ENCODE data around the gene SRP9.
"Not testable (repeated sequence)": the region's sequence is repeated elsewhere in the genome, so short reads cannot be mapped to it uniquely, and the experiment has no call there.

SRP9 gene

DNA sequence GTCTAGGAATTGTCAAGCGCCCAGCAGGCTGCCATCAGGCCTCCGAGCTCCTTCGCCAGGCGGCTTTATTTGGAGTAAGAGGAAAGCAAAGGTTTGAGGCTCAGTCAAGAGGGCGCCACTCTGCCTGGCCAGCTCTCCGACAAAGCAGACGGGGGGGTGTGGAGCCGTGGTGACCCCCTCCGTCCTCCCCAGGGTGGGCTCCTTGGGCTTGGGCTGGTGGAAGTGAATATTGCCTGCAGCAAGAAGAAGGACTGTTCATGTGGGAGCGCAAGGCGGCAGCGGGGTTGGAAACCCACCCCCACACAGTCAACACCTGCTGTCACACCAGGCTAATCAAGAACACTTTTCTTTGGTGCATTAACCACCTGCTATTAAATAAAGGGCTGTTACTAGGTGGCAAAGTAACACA is 46.9 kb downstream of the SRP9 start:
- no peak for TF ChIP-seq POLR2A (IDR thresholded peaks at IDR 0.05; ENCODE audit: low read depth, low read length)
- TF ChIP-seq TAF1 (IDR thresholded peaks at IDR 0.05; ENCODE audit: low read depth, low read length): no peak
- TF ChIP-seq PAX5 (IDR thresholded peaks at IDR 0.05; ENCODE audit: insufficient read depth, low read length, severe bottlenecking): no peak
- TF ChIP-seq POU2F2 (IDR thresholded peaks at IDR 0.05; ENCODE audit: low read depth, low read length): no peak
- TF ChIP-seq POLR2AphosphoS5 (IDR thresholded peaks at IDR 0.05; ENCODE audit: low read depth, low read length): no peak
- no peak for TF ChIP-seq SPI1 (IDR thresholded peaks at IDR 0.05; ENCODE audit: low read depth, low read length)
- no peak for DNase-seq (ENCODE audit: insufficient read length, low spot score)
- no peak for FAIRE-seq

- no peak for TF ChIP-seq POLR2A (IDR thresholded peaks at IDR 0.05; ENCODE audit: low read depth, low read length)
- no peak for TF ChIP-seq TAF1 (IDR thresholded peaks at IDR 0.05; ENCODE audit: low read depth, low read length)
- no peak for TF ChIP-seq POLR2AphosphoS5 (IDR thresholded peaks at IDR 0.05; ENCODE audit: low read depth, low read length)
- TF ChIP-seq PAX5 (IDR thresholded peaks at IDR 0.05; ENCODE audit: insufficient read depth, low read length, severe bottlenecking): no peak
- TF ChIP-seq SPI1 (IDR thresholded peaks at IDR 0.05; ENCODE audit: low read depth, low read length): no peak
- TF ChIP-seq POU2F2 (IDR thresholded peaks at IDR 0.05; ENCODE audit: low read depth, low read length): no peak
- FAIRE-seq (no peak), DNase-seq (ENCODE audit: insufficient read length, low spot score) (no peak)
These were observed 47.5 kb downstream of the SRP9 start for GRCh38 chr1:225825078-225825477.

GRCh38 chr1:225825607-225826007 is 48.0 kb downstream of the SRP9 start:
- no peak for DNase-seq (ENCODE audit: insufficient read length, low spot score)
- FAIRE-seq: no peak
- no peak for TF ChIP-seq POLR2A (IDR thresholded peaks at IDR 0.05; ENCODE audit: low read depth, low read length)
- TF ChIP-seq SPI1 (IDR thresholded peaks at IDR 0.05; ENCODE audit: low read depth, low read length): no peak
- TF ChIP-seq POLR2AphosphoS5 (IDR thresholded peaks at IDR 0.05; ENCODE audit: low read depth, low read length): no peak
- TF ChIP-seq POU2F2 (IDR thresholded peaks at IDR 0.05; ENCODE audit: low read depth, low read length): no peak
- no peak for TF ChIP-seq PAX5 (IDR thresholded peaks at IDR 0.05; ENCODE audit: insufficient read depth, low read length, severe bottlenecking)
- TF ChIP-seq TAF1 (IDR thresholded peaks at IDR 0.05; ENCODE audit: low read depth, low read length): no peak

DNA sequence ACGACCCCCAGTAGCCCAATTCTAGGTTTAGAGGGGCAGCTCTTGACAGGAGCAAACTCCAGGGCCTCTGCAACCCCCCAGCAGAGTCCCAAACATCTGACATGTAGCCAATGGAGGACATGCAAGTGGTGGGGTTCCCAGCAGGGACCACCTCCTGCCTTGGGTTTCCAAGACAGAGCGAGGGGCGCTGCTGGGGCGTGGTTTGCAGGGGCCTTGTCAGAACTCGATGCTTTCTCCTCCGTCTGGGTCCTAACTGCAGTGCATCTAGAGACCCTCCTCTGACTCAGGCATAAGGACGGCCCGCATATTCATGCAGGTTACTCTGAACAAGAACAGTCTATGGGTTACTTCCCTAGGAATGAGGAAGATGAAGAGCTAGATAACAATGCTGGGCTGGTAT is 49.5 kb downstream of the SRP9 start:
- FAIRE-seq: no peak
- TF ChIP-seq POLR2AphosphoS5 (IDR thresholded peaks at IDR 0.05; ENCODE audit: low read depth, low read length): no peak
- no peak for TF ChIP-seq TAF1 (IDR thresholded peaks at IDR 0.05; ENCODE audit: low read depth, low read length)
- no peak for TF ChIP-seq SPI1 (IDR thresholded peaks at IDR 0.05; ENCODE audit: low read depth, low read length)
- no peak for TF ChIP-seq PAX5 (IDR thresholded peaks at IDR 0.05; ENCODE audit: insufficient read depth, low read length, severe bottlenecking)
- no peak for TF ChIP-seq POU2F2 (IDR thresholded peaks at IDR 0.05; ENCODE audit: low read depth, low read length)
- TF ChIP-seq POLR2A (IDR thresholded peaks at IDR 0.05; ENCODE audit: low read depth, low read length): no peak

DNA sequence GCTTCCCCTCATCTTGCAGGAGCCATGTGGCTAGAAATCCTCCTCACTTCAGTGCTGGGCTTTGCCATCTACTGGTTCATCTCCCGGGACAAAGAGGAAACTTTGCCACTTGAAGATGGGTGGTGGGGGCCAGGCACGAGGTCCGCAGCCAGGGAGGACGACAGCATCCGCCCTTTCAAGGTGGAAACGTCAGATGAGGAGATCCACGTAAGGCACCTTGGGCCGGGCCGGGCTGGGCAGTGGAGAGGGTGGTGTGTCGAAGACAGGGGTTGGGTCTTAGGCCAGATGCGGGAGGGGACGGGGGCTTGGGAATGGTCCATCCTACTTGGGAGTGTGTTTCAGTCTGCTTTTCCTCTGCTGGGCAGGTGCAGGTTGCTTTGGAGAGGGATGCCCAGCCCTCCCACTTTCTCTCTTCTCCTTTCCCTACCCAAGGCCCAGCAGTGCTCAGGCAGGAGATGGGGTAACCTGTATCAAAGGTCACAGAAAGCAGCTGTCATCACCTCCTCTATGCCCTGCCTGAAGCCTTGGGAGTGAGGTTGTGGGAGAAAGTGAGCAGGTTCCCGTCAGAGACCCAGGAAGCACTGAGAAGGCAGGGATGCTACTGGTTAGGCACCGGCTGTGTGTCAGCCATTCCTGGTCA is 51.2 kb downstream of the SRP9 start:
- FAIRE-seq (no peak), DNase-seq (ENCODE audit: insufficient read length, low spot score) (no peak)
- TF ChIP-seq POU2F2 (IDR thresholded peaks at IDR 0.05; ENCODE audit: low read depth, low read length) (no peak), POLR2AphosphoS5 (IDR thresholded peaks at IDR 0.05; ENCODE audit: low read depth, low read length) (no peak), TAF1 (IDR thresholded peaks at IDR 0.05; ENCODE audit: low read depth, low read length) (no peak), PAX5 (IDR thresholded peaks at IDR 0.05; ENCODE audit: insufficient read depth, low read length, severe bottlenecking) (no peak), SPI1 (IDR thresholded peaks at IDR 0.05; ENCODE audit: low read depth, low read length) (no peak), POLR2A (IDR thresholded peaks at IDR 0.05; ENCODE audit: low read depth, low read length) (no peak)

More for the DNA sequence above, 49.5 kb downstream of the SRP9 start:
- no peak for DNase-seq (ENCODE audit: insufficient read length, low spot score)

DNA sequence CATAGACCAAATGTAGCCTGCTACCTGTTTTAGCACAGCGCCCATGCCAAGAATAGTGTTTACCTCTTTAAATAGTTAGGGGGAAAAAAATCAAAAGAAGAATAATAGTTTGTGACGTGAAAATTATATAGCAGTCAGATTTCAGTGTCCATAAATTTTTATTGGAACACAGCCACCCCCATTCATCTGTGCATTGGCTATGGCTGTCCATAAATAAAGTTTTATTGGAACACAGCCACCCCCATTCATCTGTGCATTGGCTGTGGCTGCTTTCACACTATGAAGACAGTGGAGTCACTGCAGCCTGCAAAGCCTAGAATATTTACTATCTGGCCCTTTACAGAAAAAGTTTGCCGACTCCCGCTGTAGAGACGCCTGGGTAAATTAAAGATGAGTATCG is 53.2 kb downstream of the SRP9 start:
- no peak for TF ChIP-seq TAF1 (IDR thresholded peaks at IDR 0.05; ENCODE audit: low read depth, low read length)
- TF ChIP-seq POU2F2 (IDR thresholded peaks at IDR 0.05; ENCODE audit: low read depth, low read length): no peak
- TF ChIP-seq POLR2AphosphoS5 (IDR thresholded peaks at IDR 0.05; ENCODE audit: low read depth, low read length): no peak
- no peak for TF ChIP-seq SPI1 (IDR thresholded peaks at IDR 0.05; ENCODE audit: low read depth, low read length)
- no peak for TF ChIP-seq POLR2A (IDR thresholded peaks at IDR 0.05; ENCODE audit: low read depth, low read length)
- no peak for TF ChIP-seq PAX5 (IDR thresholded peaks at IDR 0.05; ENCODE audit: insufficient read depth, low read length, severe bottlenecking)
- FAIRE-seq (no peak), DNase-seq (ENCODE audit: insufficient read length, low spot score) (no peak)

- TF ChIP-seq SPI1 (IDR thresholded peaks at IDR 0.05; ENCODE audit: low read depth, low read length) (no peak), POU2F2 (IDR thresholded peaks at IDR 0.05; ENCODE audit: low read depth, low read length) (no peak), POLR2A (IDR thresholded peaks at IDR 0.05; ENCODE audit: low read depth, low read length) (no peak), PAX5 (IDR thresholded peaks at IDR 0.05; ENCODE audit: insufficient read depth, low read length, severe bottlenecking) (no peak), TAF1 (IDR thresholded peaks at IDR 0.05; ENCODE audit: low read depth, low read length) (no peak), POLR2AphosphoS5 (IDR thresholded peaks at IDR 0.05; ENCODE audit: low read depth, low read length) (no peak)
- FAIRE-seq: no peak
- no peak for DNase-seq (ENCODE audit: insufficient read length, low spot score)
These were observed 57.0 kb downstream of the SRP9 start for GRCh38 chr1:225834417-225835329.

DNA sequence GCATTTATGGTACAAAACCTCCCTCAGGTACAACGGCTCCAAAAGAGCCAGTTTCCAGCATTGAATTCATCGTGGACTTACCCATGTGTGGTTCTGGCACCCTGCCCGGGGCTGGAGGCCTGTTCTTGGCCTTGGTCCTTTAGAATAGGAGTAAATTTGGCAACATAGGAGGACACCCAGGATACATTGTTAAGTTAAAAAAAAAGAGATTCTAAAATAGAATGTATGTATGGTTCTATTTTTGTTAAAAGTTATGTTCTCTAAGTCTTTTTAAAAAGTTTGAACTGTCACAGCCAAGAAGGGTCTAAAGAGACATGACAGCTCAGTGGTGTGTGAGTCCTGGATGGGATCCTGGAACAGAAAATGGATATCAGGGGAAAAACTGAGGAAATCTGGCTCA is 58.2 kb downstream of the SRP9 start:
- TF ChIP-seq POU2F2 (IDR thresholded peaks at IDR 0.05; ENCODE audit: low read depth, low read length) (no peak), POLR2A (IDR thresholded peaks at IDR 0.05; ENCODE audit: low read depth, low read length) (no peak), TAF1 (IDR thresholded peaks at IDR 0.05; ENCODE audit: low read depth, low read length) (no peak), POLR2AphosphoS5 (IDR thresholded peaks at IDR 0.05; ENCODE audit: low read depth, low read length) (no peak), SPI1 (IDR thresholded peaks at IDR 0.05; ENCODE audit: low read depth, low read length) (no peak), PAX5 (IDR thresholded peaks at IDR 0.05; ENCODE audit: insufficient read depth, low read length, severe bottlenecking) (no peak)
- FAIRE-seq: no peak
- DNase-seq (ENCODE audit: insufficient read length, low spot score): no peak

- DNase-seq (ENCODE audit: insufficient read length, low spot score); FAIRE-seq: not testable (repeated sequence)
These were observed 58.7 kb downstream of the SRP9 start for GRCh38 chr1:225836296-225836695.

All from GM12891 (cell line).